Thyroid gland (tissue), 4 donors: ENCODE measurements around the gene MRNIP.

ENCODE experiments used
- POLR2A ChIP-seq, 2 donors: fragments of 450-650 bp; IDR thresholded peaks; one replicate each; pipeline ENCODE4 v1.6.1; 2017; ENCODE audit warnings: antibody characterized with exemption in 2 of 2, mild to moderate bottlenecking in 2 of 2, moderate library complexity in 1 of 2
- TF ChIP-seq, protein P1 (sequence below), 6 experiments: fragments of 200-600 bp in 3 of 6; fragments of 450-650 bp in 3 of 6; sonication (generic) in 3 of 6; IDR thresholded peaks; one replicate each; pipeline ENCODE4 v1.5.1; 2016 to 2019; ENCODE audit warnings: antibody characterized with exemption in 6 of 6, mild to moderate bottlenecking in 2 of 6, inconsistent platforms in 1 of 6, moderate library complexity in 1 of 6

GRCh38 chr5:179800071-179800695 is 58.4 kb downstream of the MRNIP start:
- TF ChIP-seq, protein P1, sequence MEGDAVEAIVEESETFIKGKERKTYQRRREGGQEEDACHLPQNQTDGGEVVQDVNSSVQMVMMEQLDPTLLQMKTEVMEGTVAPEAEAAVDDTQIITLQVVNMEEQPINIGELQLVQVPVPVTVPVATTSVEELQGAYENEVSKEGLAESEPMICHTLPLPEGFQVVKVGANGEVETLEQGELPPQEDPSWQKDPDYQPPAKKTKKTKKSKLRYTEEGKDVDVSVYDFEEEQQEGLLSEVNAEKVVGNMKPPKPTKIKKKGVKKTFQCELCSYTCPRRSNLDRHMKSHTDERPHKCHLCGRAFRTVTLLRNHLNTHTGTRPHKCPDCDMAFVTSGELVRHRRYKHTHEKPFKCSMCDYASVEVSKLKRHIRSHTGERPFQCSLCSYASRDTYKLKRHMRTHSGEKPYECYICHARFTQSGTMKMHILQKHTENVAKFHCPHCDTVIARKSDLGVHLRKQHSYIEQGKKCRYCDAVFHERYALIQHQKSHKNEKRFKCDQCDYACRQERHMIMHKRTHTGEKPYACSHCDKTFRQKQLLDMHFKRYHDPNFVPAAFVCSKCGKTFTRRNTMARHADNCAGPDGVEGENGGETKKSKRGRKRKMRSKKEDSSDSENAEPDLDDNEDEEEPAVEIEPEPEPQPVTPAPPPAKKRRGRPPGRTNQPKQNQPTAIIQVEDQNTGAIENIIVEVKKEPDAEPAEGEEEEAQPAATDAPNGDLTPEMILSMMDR (IDR thresholded peaks at IDR 0.05) = no peak
- TF ChIP-seq POLR2A (IDR thresholded peaks at IDR 0.05) = no peak
